Glutamatergic neuron (in vitro differentiated cells): Measurements from ENCODE around the gene SS18L1. TPM values are rescaled to one million over a fixed set of nuclear protein-coding genes. Genes with fewer than 3 reads are reported as not detected.
A peak's percentile ranks its signal among the peaks of the same experiment; 100 is the strongest.

ENCODE experiments used
- DNase-seq: peaks from one replicate; pipeline ENCODE4 v3.0.0; 2022
- H3K27ac Mint-ChIP-seq: one replicate; pipeline ENCODE4 v1.8.0; 2020; ENCODE audit warnings: mild to moderate bottlenecking, mixed read lengths, inconsistent platforms; ENCODE audit not compliant: unreplicated experiment
- H3K27me3 Mint-ChIP-seq: one replicate; pipeline ENCODE4 v1.8.0; 2020; ENCODE audit warnings: mild to moderate bottlenecking, moderate library complexity, mixed read lengths, inconsistent platforms; ENCODE audit not compliant: unreplicated experiment
- H3K36me3 Mint-ChIP-seq: one replicate; pipeline ENCODE4 v1.8.0; 2020; ENCODE audit warnings: mild to moderate bottlenecking, mixed read lengths, inconsistent platforms; ENCODE audit not compliant: unreplicated experiment
- H3K4me1 Mint-ChIP-seq: one replicate; pipeline ENCODE4 v1.8.0; 2020; ENCODE audit warnings: mild to moderate bottlenecking, low read depth, mixed read lengths, inconsistent platforms; ENCODE audit not compliant: unreplicated experiment
- H3K4me3 Mint-ChIP-seq: one replicate; pipeline ENCODE4 v1.8.0; 2020; ENCODE audit warnings: mild to moderate bottlenecking, mixed read lengths, inconsistent platforms; ENCODE audit not compliant: unreplicated experiment
- H3K9me3 Mint-ChIP-seq: one replicate; pipeline ENCODE4 v1.8.0; 2020; ENCODE audit warnings: mild to moderate bottlenecking, moderate library complexity, mixed read lengths, inconsistent platforms; ENCODE audit not compliant: unreplicated experiment
- total RNA-seq: library from RNA; stranded (reverse); fragmentation: NEBNext Ultra II Directional; extraction: Animal tissue kit (Norgen Biotek cat#: 25700); gene quantifications from one replicate; pipeline ENCODE4 v1.2.1, GENCODE V29; 2021; ENCODE audit not compliant: unreplicated experiment
- TF ChIP-seq, protein P1 (sequence below): fragments of 200-600 bp; sonication (generic); IDR thresholded peaks from one replicate; pipeline ENCODE4 v1.5.0; 2021; ENCODE audit not compliant: partially characterized antibody, unreplicated experiment

Gene SS18L1
- total RNA-seq, 1 donor from 2014 or later, result 50.4 TPM

DNA sequence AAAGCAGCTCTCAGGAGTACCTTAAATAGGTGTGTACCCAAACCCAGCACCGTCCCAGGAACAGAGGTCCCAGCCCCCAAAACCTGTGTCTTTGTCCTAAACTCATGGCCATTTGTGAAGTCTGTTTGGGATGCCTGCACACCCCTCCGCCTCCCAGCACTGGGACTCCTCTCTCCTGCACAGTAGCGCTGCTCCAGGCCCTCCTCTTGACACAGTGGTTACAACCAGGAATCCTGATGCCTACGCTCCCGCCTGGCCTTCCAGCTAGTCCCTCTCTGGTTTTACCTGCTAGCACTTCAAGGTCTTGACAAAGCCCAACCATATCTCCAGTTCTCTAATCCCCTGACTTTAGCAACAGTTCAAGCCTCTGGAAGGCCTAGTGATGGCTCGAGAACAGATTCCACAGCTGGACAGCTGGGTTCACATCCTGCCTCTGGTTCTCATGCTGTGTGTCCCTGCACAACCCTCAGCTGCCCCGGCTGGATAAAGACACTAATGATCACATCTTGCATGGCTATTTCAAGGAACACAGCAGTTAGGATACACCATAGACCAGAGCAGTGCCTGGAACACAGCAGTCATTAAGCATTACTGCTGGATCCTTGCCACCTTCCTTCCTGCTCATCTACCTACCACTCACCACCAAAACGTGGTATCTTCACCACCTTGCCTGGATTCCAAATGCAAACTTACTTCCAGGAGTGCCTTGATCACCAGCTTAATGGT is 5.9 kb upstream of the SS18L1 start:
- peaks cover 14% of the 10 kb centered on the region for H3K4me1 Mint-ChIP-seq
- TF ChIP-seq, protein P1, sequence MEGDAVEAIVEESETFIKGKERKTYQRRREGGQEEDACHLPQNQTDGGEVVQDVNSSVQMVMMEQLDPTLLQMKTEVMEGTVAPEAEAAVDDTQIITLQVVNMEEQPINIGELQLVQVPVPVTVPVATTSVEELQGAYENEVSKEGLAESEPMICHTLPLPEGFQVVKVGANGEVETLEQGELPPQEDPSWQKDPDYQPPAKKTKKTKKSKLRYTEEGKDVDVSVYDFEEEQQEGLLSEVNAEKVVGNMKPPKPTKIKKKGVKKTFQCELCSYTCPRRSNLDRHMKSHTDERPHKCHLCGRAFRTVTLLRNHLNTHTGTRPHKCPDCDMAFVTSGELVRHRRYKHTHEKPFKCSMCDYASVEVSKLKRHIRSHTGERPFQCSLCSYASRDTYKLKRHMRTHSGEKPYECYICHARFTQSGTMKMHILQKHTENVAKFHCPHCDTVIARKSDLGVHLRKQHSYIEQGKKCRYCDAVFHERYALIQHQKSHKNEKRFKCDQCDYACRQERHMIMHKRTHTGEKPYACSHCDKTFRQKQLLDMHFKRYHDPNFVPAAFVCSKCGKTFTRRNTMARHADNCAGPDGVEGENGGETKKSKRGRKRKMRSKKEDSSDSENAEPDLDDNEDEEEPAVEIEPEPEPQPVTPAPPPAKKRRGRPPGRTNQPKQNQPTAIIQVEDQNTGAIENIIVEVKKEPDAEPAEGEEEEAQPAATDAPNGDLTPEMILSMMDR, result no peak
- peaks cover 17% of the 10 kb centered on the region for H3K27me3 Mint-ChIP-seq
- no peak overlapping the region for H3K4me3 Mint-ChIP-seq
- H3K9me3 Mint-ChIP-seq, result peaks cover 16% of the 10 kb centered on the region
- H3K27ac Mint-ChIP-seq, result no peak overlapping the region
- H3K36me3 Mint-ChIP-seq, result peaks cover 5% of the 10 kb centered on the region
- DNase-seq, result no peak

GRCh38 chr20:62138204-62138543 is 5.4 kb upstream of the SS18L1 start:
- H3K4me3 Mint-ChIP-seq, result no peak overlapping the region
- no peak overlapping the region for H3K27ac Mint-ChIP-seq
- H3K36me3 Mint-ChIP-seq, result peaks cover 5% of the 10 kb centered on the region

DNA sequence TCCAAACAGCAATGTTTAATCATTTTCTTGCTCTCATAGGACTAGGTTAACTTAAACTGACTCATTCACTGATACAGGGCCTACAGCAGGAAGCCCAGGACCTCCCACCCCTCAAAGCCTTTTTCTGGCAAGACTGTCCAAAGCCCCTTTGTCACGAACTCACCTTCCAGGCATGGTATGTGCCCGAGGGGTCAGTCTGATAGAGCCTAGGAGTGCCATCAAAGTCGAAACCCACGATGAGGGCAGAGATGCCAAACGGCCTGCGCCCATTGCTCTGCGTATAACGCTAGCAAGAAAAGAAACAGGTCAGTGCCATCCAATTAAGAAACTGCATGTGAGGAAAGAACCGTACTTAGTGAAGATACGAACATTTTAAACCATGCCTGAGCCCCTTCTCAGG is 4.7 kb upstream of the SS18L1 start:
- TF ChIP-seq, protein P1, result no peak
- Mint-ChIP-seq H3K4me3 (no peak overlapping the region), H3K4me1 (peaks cover 14% of the 10 kb centered on the region), H3K27ac (no peak overlapping the region), H3K36me3 (peaks cover 5% of the 10 kb centered on the region), H3K27me3 (peaks cover 17% of the 10 kb centered on the region), H3K9me3 (peaks cover 16% of the 10 kb centered on the region)
- no peak for DNase-seq

More at GRCh38 chr20:62138204-62138543, 5.4 kb upstream of the SS18L1 start:
- H3K27me3 Mint-ChIP-seq, result peaks cover 17% of the 10 kb centered on the region
- peaks cover 16% of the 10 kb centered on the region for H3K9me3 Mint-ChIP-seq
- H3K4me1 Mint-ChIP-seq, result peaks cover 14% of the 10 kb centered on the region
- TF ChIP-seq, protein P1, result no peak
- DNase-seq, result no peak

GRCh38 chr20:62139636-62140035 is 3.9 kb upstream of the SS18L1 start:
- Mint-ChIP-seq H3K4me1 (peaks cover 16% of the 10 kb centered on the region), H3K36me3 (peaks cover 5% of the 10 kb centered on the region), H3K27ac (no peak overlapping the region), H3K27me3 (peaks cover 19% of the 10 kb centered on the region), H3K9me3 (peaks cover 19% of the 10 kb centered on the region), H3K4me3 (no peak overlapping the region)
- DNase-seq, result no peak
- TF ChIP-seq, protein P1, result no peak

DNA sequence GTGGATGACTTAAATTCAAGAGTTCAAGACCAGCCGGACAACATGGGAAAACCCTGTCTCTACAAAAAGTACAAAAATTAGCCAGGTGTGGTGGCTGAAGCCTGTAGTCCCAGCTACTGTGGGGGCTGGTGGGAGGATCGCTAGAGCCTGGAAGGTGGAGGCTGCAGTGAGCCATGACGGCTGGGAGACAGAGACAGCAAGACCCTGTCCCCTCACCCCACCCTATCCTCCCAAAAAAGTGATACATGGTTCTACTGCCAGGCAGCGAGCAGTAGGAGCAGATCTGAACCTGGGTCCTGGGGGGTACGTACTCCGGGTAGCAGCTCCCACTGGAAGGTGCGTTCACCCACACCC is 2.5 kb upstream of the SS18L1 start:
- TF ChIP-seq, protein P1, result no peak
- peaks cover 5% of the 10 kb centered on the region for H3K36me3 Mint-ChIP-seq
- DNase-seq, result no peak
- peak overlapping the region; percentile 9 for H3K27ac Mint-ChIP-seq
- peak overlapping the region; percentile 98 for H3K4me3 Mint-ChIP-seq
- H3K4me1 Mint-ChIP-seq, result peaks cover 23% of the 10 kb centered on the region
- H3K9me3 Mint-ChIP-seq, result peaks cover 26% of the 10 kb centered on the region
- peaks cover 25% of the 10 kb centered on the region for H3K27me3 Mint-ChIP-seq
